ENCODE data around the gene TIMM44.

DNA sequence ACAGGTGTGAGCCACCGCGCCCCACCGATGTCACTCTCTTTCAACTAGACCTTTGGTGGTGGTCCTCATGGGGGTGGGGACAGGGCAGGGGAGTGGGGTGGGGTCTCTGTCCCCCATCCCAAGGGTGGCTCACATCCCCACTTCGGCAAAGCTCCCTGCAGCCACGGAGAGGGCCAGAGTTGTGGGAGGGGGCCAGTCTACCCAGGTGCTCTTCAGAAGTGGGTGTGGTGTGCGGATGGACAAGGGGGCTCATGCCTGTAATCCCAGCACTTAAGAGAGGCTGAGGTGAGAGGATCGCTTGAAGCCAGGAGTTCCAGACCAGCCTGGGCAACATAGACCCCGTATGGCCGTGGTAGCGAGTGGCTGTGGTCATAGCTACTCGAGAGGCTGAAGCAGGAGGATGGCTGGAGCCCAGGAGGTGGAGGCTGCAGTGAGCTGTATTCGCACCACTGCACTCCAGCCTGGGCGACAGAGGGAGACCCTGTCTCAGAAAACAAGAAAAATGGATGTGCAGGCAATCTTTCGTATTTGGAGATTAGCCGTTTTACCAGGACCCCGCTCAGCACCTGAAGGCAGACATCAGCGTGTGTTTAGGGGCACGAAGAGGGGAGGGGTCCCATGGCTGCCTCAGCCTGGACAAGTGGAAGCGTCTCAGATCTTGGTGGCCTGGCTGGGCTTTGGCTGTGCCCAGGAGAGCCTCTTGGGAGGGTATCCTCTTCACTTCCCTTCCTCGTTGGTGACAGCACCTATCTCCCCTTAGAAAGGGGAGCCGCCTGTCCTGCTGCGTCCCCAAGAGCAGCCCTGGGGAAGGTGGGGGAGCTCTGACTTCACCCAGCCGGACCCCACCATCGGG is 28.0 kb downstream of the TIMM44 start:
- TF ChIP-seq, protein P1, sequence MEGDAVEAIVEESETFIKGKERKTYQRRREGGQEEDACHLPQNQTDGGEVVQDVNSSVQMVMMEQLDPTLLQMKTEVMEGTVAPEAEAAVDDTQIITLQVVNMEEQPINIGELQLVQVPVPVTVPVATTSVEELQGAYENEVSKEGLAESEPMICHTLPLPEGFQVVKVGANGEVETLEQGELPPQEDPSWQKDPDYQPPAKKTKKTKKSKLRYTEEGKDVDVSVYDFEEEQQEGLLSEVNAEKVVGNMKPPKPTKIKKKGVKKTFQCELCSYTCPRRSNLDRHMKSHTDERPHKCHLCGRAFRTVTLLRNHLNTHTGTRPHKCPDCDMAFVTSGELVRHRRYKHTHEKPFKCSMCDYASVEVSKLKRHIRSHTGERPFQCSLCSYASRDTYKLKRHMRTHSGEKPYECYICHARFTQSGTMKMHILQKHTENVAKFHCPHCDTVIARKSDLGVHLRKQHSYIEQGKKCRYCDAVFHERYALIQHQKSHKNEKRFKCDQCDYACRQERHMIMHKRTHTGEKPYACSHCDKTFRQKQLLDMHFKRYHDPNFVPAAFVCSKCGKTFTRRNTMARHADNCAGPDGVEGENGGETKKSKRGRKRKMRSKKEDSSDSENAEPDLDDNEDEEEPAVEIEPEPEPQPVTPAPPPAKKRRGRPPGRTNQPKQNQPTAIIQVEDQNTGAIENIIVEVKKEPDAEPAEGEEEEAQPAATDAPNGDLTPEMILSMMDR (IDR thresholded peaks at IDR 0.05; ENCODE audit: low read depth, low read length): no peak
- TF ChIP-seq, protein P2, sequence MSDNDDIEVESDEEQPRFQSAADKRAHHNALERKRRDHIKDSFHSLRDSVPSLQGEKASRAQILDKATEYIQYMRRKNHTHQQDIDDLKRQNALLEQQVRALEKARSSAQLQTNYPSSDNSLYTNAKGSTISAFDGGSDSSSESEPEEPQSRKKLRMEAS (IDR thresholded peaks at IDR 0.05; ENCODE audit: low read depth, low read length): no peak
- no peak for TF ChIP-seq POLR2A (IDR thresholded peaks at IDR 0.05; ENCODE audit: extremely low read depth, insufficient read length)
